Measurements from ENCODE around the gene REC8. TPM values are rescaled to one million over a fixed set of nuclear protein-coding genes. Genes with fewer than 3 reads are reported as not detected.
A peak's percentile ranks its signal among the peaks of the same experiment; 100 is the strongest.

REC8 gene
- total RNA-seq, 5 donors from 2014 or later (not counting 1 experiment from before 2014, with no cell fraction given): 32.4 to 82.5 (median 41.5) TPM

DNA sequence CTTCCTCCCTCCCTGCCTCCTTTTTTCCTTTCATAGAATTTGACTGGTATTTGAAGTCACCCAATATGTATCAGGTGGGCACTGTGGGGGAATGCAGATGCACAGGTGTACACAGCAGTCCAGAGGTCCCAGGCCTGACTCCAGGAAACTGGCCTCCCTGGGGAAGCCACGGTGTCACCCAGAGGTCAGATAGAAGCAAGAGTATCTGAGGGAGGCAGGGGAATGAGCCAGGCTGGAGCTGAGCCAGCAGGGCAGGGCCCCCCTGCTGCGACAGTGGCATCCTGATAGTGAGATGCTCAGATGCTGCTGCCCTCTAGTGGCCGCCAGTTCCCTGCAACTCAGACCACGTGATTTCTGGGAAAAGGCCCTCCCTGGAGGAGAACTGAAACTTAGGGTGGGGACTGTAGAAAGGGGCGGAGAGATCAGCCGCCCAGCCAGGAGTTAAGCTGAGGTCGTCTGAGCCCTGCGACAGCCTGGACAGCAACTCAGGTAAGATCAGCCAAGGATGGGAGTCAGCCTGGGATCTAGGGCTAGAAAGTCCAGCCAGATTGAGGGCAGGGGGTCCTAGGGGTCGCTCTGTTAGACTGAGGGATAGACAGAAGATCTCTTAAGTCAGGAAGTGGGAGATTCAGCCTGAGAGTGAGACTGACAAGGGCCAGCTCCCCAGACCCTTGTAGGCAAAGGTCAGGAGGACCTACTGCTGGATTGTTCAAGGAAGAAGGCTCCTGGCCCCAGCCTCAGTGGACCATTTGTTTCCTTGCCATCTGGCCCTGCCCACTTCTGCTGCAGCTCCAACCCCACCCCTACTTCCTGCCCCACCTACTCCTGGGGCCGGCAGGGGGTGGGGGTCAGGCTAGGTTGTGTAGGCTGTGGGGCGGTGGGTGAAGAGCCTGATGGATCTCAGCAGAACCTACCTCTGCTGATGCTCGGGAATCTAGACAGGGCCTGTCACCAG lies 10.8 kb upstream of the REC8 start, which contains the start of gene IRF9:
TSS of gene IRF9 (plus strand) at position 416 of the 955 bp plus-strand sequence. CDS start 880 bp downstream, outside the sequence.
- Mint-ChIP-seq H3K4me3 (peak within 1 kb of the TSS; percentile 92 to 94 (median 92)), H3K4me1 (peaks cover 54 to 58% (median 55%) of the 10 kb centered on the region in 3 donors), H3K27me3 (no peaks in the 10 kb centered on the region), H3K9me3 (no peaks in the 10 kb centered on the region), H3K27ac (peak within 1 kb of the TSS; percentile 98 to 99), H3K36me3 (peaks cover 54% of the 10 kb centered on the region)
- CTCF ChIA-PET: interaction anchor here (0.6 to 2.0 kb wide), 22 partner anchors 9 to 149 kb away, joined by 3 to 30 read pairs (median 4); partner anchors contain the start of genes DCAF11 (in 2 of the 2), NRL (in 2 of the 2), RNF31 (in 2 of the 2) and EMC9 (in 1 of the 2)
- Histone ChIP-seq H3K9me3 (no peaks in the 10 kb centered on the region), H3K4me1 (ENCODE audit: control insufficient read depth in 1 of 2, extremely low read depth in 1 of 2, insufficient read depth in 2 of 2, low read length in 2 of 2) (peaks cover 8 to 61% of the 10 kb centered on the region in 2 experiments), H3K36me3 (ENCODE audit: control insufficient read depth in 2 of 2, extremely low read depth in 1 of 2, insufficient read depth in 1 of 2, low read length in 1 of 2) (peaks cover 30 to 66% of the 10 kb centered on the region in 2 donors), H3K27me3 (replicated peaks in 1 of 2; ENCODE audit: control insufficient read depth in 2 of 2, extremely low read depth in 1 of 2, insufficient read depth in 2 of 2, low read length in 1 of 2) (no peaks in the 10 kb centered on the region), H3K27ac (ENCODE audit: low read length) (peak within 1 kb of the TSS; percentile 89), H3K4me3 (ENCODE audit: control insufficient read depth in 1 of 2, extremely low read depth in 1 of 2, low read length in 1 of 2) (peak within 1 kb of the TSS; percentile 86 to 98)
- POLR2A ChIA-PET: interaction anchor here (0.6 to 1.6 kb wide), 13 partner anchors 10 to 81 kb away, joined by 3 to 9 read pairs (median 3); partner anchors contain the start of genes DCAF11 (in 1 of the 2), EMC9 (in 1 of the 2), IPO4 (in 1 of the 2) and NRL (in 1 of the 2)
- 0% methylated on average over 9 of the region's 12 CpGs for WGBS (ENCODE audit: insufficient coverage)
- DNase-seq (peak; percentile 90 to 99 (median 96)), ATAC-seq (replicated peaks in 1 of 4) (peak; percentile 89 to 90 (median 90))

DNA sequence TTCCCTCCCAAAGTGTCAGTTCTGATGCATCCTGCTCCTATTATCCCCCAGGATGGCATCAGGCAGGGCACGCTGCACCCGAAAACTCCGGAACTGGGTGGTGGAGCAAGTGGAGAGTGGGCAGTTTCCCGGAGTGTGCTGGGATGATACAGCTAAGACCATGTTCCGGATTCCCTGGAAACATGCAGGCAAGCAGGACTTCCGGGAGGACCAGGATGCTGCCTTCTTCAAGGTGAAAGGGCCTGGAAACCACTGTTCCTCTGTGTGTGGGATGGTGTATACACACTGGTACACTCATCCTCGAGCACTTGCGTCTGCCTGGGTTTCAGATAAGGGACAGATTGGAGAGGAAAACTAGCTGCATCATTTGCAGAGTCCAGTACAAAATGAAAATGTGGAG lies 9.8 kb upstream of the REC8 start:
- H3K27me3 ChIP-seq (replicated peaks in 1 of 2; ENCODE audit: control insufficient read depth in 2 of 2, extremely low read depth in 1 of 2, insufficient read depth in 2 of 2, low read length in 1 of 2): no peaks in the 10 kb centered on the region
- DNase-seq: no peak
- Mint-ChIP-seq H3K27ac (peak overlapping the region; percentile 98 to 99), H3K4me3 (peak overlapping the region; percentile 92 to 94 (median 92)), H3K4me1 (peaks cover 54 to 61% (median 58%) of the 10 kb centered on the region in 3 donors), H3K36me3 (peaks cover 56% of the 10 kb centered on the region), H3K27me3 (no peaks in the 10 kb centered on the region), H3K9me3 (no peaks in the 10 kb centered on the region)
- H3K9me3 ChIP-seq: no peaks in the 10 kb centered on the region
- 20% methylated on average over 5 of the region's 8 CpGs for WGBS (ENCODE audit: insufficient coverage)
- CTCF ChIA-PET: interaction anchor here (0.6 to 2.0 kb wide), 7 partner anchors 9 to 72 kb away, joined by 4 to 30 read pairs (median 5); partner anchors contain the start of genes DCAF11 (in 1 of the 2), NRL (in 1 of the 2), PSME1 (in 1 of the 2) and PSME2 (in 1 of the 2)
- H3K27ac ChIP-seq (ENCODE audit: low read length): peak overlapping the region; percentile 89
- H3K4me1 ChIP-seq (ENCODE audit: control insufficient read depth in 1 of 2, extremely low read depth in 1 of 2, insufficient read depth in 2 of 2, low read length in 2 of 2): peaks cover 8 to 62% of the 10 kb centered on the region in 2 experiments
- POLR2A ChIA-PET: interaction anchor here in 1 of 2 donors (0.6 to 1.6 kb wide), 3 partner anchors 14 to 80 kb away, joined by 3 to 9 read pairs (median 4); partner anchors contain the start of genes DCAF11, NRL and TINF2
- H3K4me3 ChIP-seq (ENCODE audit: control insufficient read depth in 1 of 2, extremely low read depth in 1 of 2, low read length in 1 of 2): peak overlapping the region; percentile 86 to 98
- peaks cover 31 to 67% of the 10 kb centered on the region in 2 donors for H3K36me3 ChIP-seq (ENCODE audit: control insufficient read depth in 2 of 2, extremely low read depth in 1 of 2, insufficient read depth in 1 of 2, low read length in 1 of 2)
- no peak for ATAC-seq (replicated peaks in 1 of 4)

GRCh38 chr14:24164518-24164991 lies 7.3 kb upstream of the REC8 start:
- Histone ChIP-seq H3K36me3 (ENCODE audit: control insufficient read depth in 2 of 2, extremely low read depth in 1 of 2, insufficient read depth in 1 of 2, low read length in 1 of 2) (peaks cover 22 to 63% of the 10 kb centered on the region in 2 donors), H3K27ac (ENCODE audit: low read length) (no peak overlapping the region), H3K9me3 (no peaks in the 10 kb centered on the region), H3K4me1 (ENCODE audit: control insufficient read depth in 1 of 2, extremely low read depth in 1 of 2, insufficient read depth in 2 of 2, low read length in 2 of 2) (peaks cover 8 to 61% of the 10 kb centered on the region in 2 experiments), H3K4me3 (ENCODE audit: control insufficient read depth in 1 of 2, extremely low read depth in 1 of 2, low read length in 1 of 2) (no peak overlapping the region), H3K27me3 (replicated peaks in 1 of 2; ENCODE audit: control insufficient read depth in 2 of 2, extremely low read depth in 1 of 2, insufficient read depth in 2 of 2, low read length in 1 of 2) (no peaks in the 10 kb centered on the region)
- peaks cover 62% of the 10 kb centered on the region for H3K36me3 Mint-ChIP-seq
- H3K27me3 Mint-ChIP-seq: no peaks in the 10 kb centered on the region
- WGBS (ENCODE audit: insufficient coverage): 91% methylated on average over 14 of the region's 14 CpGs
- no peaks in the 10 kb centered on the region for H3K9me3 Mint-ChIP-seq
- ATAC-seq (replicated peaks in 1 of 4): no peak
- CTCF ChIA-PET: interaction anchor here in 1 of 2 donors (0.6 kb wide), 1 partner anchor 221 kb away, joined by 4 read pairs; no protein-coding TSS in a partner anchor
- peaks cover 62 to 71% (median 69%) of the 10 kb centered on the region in 3 donors for H3K4me1 Mint-ChIP-seq
- no peak for DNase-seq
- peak overlapping the region; percentile 39 to 92 (median 52) for H3K4me3 Mint-ChIP-seq
- POLR2A ChIA-PET: interaction anchor here in 1 of 2 donors (1.0 kb wide), 1 partner anchor 16 kb away, joined by 3 read pairs; no protein-coding TSS in a partner anchor
- peak overlapping the region; percentile 79 to 99 for H3K27ac Mint-ChIP-seq

DNA sequence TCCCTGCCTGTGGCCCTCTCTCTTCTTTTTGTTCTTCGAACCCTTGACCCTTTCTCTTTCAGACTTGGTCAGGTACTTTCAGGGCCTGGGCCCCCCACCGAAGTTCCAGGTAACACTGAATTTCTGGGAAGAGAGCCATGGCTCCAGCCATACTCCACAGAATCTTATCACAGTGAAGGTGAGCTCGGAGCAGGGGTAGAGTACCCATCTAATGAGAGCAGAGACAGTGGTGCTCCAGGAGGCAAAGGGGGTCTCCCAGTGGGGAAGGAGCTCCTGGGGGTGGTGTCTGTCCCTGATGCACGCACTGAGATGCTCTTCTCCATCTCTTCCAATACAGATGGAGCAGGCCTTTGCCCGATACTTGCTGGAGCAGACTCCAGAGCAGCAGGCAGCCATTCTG lies 6.1 kb upstream of the REC8 start:
- CTCF ChIA-PET: no interaction called here
- Mint-ChIP-seq H3K36me3 (peaks cover 59% of the 10 kb centered on the region), H3K27ac (peak overlapping the region; percentile 61 to 68), H3K27me3 (no peaks in the 10 kb centered on the region), H3K4me3 (peak overlapping the region in 1 of 3 donors; percentile 92), H3K4me1 (peaks cover 54 to 70% (median 68%) of the 10 kb centered on the region in 3 donors), H3K9me3 (no peaks in the 10 kb centered on the region)
- Histone ChIP-seq H3K4me1 (ENCODE audit: control insufficient read depth in 1 of 2, extremely low read depth in 1 of 2, insufficient read depth in 2 of 2, low read length in 2 of 2) (peaks cover 5 to 54% of the 10 kb centered on the region in 2 experiments), H3K4me3 (ENCODE audit: control insufficient read depth in 1 of 2, extremely low read depth in 1 of 2, low read length in 1 of 2) (no peak overlapping the region), H3K36me3 (ENCODE audit: control insufficient read depth in 2 of 2, extremely low read depth in 1 of 2, insufficient read depth in 1 of 2, low read length in 1 of 2) (peaks cover 18 to 59% of the 10 kb centered on the region in 2 donors), H3K27ac (ENCODE audit: low read length) (no peak overlapping the region), H3K27me3 (replicated peaks in 1 of 2; ENCODE audit: control insufficient read depth in 2 of 2, extremely low read depth in 1 of 2, insufficient read depth in 2 of 2, low read length in 1 of 2) (no peaks in the 10 kb centered on the region), H3K9me3 (no peaks in the 10 kb centered on the region)
- ATAC-seq (replicated peaks in 1 of 4): no peak
- POLR2A ChIA-PET: interaction anchor here in 1 of 2 donors (0.5 kb wide), 1 partner anchor 44 kb away, joined by 5 read pairs; no protein-coding TSS in a partner anchor
- DNase-seq: no peak
- WGBS (ENCODE audit: insufficient coverage): 100% methylated on average over 1 of the region's 5 CpGs

- peaks cover 6 to 58% of the 10 kb centered on the region in 2 experiments for H3K4me1 ChIP-seq (ENCODE audit: control insufficient read depth in 1 of 2, extremely low read depth in 1 of 2, insufficient read depth in 2 of 2, low read length in 2 of 2)
- peaks cover 18 to 58% of the 10 kb centered on the region in 2 donors for H3K36me3 ChIP-seq (ENCODE audit: control insufficient read depth in 2 of 2, extremely low read depth in 1 of 2, insufficient read depth in 1 of 2, low read length in 1 of 2)
Observed at GRCh38 chr14:24167469-24168114, 4.3 kb upstream of the REC8 start.

More at GRCh38 chr14:24167469-24168114, 4.3 kb upstream of the REC8 start:
- ATAC-seq (replicated peaks in 1 of 4): no peak
- no peak for DNase-seq
- CTCF ChIA-PET: no interaction called here
- Mint-ChIP-seq H3K4me1 (peaks cover 51 to 67% (median 65%) of the 10 kb centered on the region in 3 donors), H3K27ac (peak overlapping the region in 1 of 2 donors; percentile 76), H3K4me3 (no peak overlapping the region), H3K36me3 (peaks cover 53% of the 10 kb centered on the region), H3K27me3 (no peaks in the 10 kb centered on the region), H3K9me3 (no peaks in the 10 kb centered on the region)
- Histone ChIP-seq H3K9me3 (no peaks in the 10 kb centered on the region), H3K27me3 (replicated peaks in 1 of 2; ENCODE audit: control insufficient read depth in 2 of 2, extremely low read depth in 1 of 2, insufficient read depth in 2 of 2, low read length in 1 of 2) (no peaks in the 10 kb centered on the region), H3K27ac (ENCODE audit: low read length) (no peak overlapping the region), H3K4me3 (ENCODE audit: control insufficient read depth in 1 of 2, extremely low read depth in 1 of 2, low read length in 1 of 2) (no peak overlapping the region)
- POLR2A ChIA-PET: no interaction called here
- WGBS (ENCODE audit: insufficient coverage): 85% methylated on average over 3 of the region's 3 CpGs
